GM12873 (cell line): ENCODE data around the gene EPS8L1.

Source experiments
- TF ChIP-seq, protein P1 (sequence below): IDR thresholded peaks from 2 replicates; pipeline ENCODE4 v1.5.1; 2012; ENCODE audit warnings: low read depth, mild to moderate bottlenecking, moderate library complexity, low read length, control low read depth; ENCODE audit not compliant: insufficient read depth; ENCODE audit errors: missing control alignments

The EPS8L1 gene

DNA sequence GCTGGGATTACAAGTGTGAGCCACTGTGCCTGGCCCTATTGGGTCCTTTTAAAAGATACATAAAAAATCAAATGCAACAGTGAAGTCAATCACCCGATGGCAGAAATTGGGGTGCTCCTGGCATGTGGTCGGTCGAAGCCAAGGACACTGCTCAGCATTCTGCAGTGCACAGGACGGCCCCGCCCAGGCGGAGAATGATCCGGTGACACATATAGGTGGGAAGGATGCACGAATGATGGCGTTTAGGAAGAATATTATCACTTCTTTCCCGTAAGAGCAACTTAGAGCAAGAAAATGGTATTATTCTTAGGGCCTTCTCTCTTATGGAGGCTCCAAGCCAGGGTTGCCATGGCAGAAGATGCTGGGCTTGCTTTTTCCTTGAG, 34.4 kb upstream of the EPS8L1 start:
- TF ChIP-seq, protein P1, sequence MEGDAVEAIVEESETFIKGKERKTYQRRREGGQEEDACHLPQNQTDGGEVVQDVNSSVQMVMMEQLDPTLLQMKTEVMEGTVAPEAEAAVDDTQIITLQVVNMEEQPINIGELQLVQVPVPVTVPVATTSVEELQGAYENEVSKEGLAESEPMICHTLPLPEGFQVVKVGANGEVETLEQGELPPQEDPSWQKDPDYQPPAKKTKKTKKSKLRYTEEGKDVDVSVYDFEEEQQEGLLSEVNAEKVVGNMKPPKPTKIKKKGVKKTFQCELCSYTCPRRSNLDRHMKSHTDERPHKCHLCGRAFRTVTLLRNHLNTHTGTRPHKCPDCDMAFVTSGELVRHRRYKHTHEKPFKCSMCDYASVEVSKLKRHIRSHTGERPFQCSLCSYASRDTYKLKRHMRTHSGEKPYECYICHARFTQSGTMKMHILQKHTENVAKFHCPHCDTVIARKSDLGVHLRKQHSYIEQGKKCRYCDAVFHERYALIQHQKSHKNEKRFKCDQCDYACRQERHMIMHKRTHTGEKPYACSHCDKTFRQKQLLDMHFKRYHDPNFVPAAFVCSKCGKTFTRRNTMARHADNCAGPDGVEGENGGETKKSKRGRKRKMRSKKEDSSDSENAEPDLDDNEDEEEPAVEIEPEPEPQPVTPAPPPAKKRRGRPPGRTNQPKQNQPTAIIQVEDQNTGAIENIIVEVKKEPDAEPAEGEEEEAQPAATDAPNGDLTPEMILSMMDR, result no peak

GRCh38 chr19:55041627-55042343, 33.9 kb upstream of the EPS8L1 start:
- TF ChIP-seq, protein P1, result no peak

- TF ChIP-seq, protein P1, result no peak
Observed at GRCh38 chr19:55042344-55042678, 33.4 kb upstream of the EPS8L1 start.

- TF ChIP-seq, protein P1, result no peak
Observed at GRCh38 chr19:55042688-55043087, 33.0 kb upstream of the EPS8L1 start.

- TF ChIP-seq, protein P1, result no peak
Observed at GRCh38 chr19:55044286-55044685, 31.4 kb upstream of the EPS8L1 start.

GRCh38 chr19:55044771-55045716, 30.6 kb upstream of the EPS8L1 start:
- TF ChIP-seq, protein P1, result no peak

DNA sequence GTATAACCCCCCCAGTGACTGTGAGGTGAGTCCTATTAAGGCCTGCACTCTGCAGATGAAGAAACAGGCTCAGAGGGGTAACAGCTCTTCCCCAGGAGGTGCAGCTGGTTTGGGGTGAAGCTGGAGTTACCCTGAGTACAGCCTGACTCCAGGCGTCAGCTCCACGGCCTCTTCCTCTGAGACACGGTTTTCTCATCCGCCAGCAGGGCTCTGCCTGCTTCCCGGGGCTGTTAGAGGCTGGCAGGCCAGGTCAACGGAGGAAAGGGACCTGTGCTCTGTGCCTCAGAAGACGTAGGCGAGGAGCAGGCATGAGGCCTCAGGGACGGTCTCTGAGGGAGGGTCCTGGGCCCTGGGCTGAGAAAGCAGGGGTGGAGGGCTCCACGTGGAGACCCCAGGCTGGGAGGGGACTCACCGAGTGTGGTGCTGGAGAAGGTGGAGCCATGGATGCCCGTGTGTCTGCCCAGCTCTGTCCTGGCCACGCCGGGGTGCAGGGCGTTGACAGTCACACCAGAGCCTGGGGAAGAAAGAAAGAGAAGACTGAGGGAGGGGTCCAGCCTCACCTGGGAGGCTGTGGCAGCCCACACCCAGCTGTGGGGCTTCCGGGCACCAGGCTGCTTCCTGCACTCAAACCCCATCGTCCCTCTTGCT, 28.6 kb upstream of the EPS8L1 start:
- TF ChIP-seq, protein P1, result no peak
